Neural crest cell (in vitro differentiated cells): Measurements from ENCODE around the gene FLYWCH2. TPM values are rescaled to one million over a fixed set of nuclear protein-coding genes. Genes with fewer than 3 reads are reported as not detected.

Experiments
- DNase-seq: peaks from one replicate; pipeline ENCODE4 v3.0.0; 2021; ENCODE audit warnings: low read depth, mixed read lengths, low spot score
- H3K27ac Mint-ChIP-seq: one replicate; pipeline ENCODE4 v1.8.0; 2021; ENCODE audit warnings: mild to moderate bottlenecking, mixed read lengths; ENCODE audit not compliant: unreplicated experiment
- H3K27me3 Mint-ChIP-seq: 2 replicates; pipeline ENCODE4 v1.8.0; 2021; ENCODE audit warnings: low read depth, mild to moderate bottlenecking, mixed read lengths
- H3K36me3 Mint-ChIP-seq: 2 replicates; pipeline ENCODE4 v1.8.0; 2021; ENCODE audit warnings: low read depth, mild to moderate bottlenecking, mixed read lengths
- H3K4me1 Mint-ChIP-seq: 2 replicates; pipeline ENCODE4 v1.8.0; 2021; ENCODE audit warnings: mixed read lengths
- H3K4me3 Mint-ChIP-seq: one replicate; pipeline ENCODE4 v1.8.0; 2021; ENCODE audit warnings: mild to moderate bottlenecking, mixed read lengths
- H3K9me3 Mint-ChIP-seq: 2 replicates; pipeline ENCODE4 v1.8.0; 2021; ENCODE audit warnings: mixed read lengths
- total RNA-seq: library from RNA; stranded (reverse); gene quantifications from 2 replicates; pipeline ENCODE4 v1.2.1, GENCODE V29; 2021
- TF ChIP-seq, protein P1 (sequence below): fragments of 200-600 bp; sonication (generic); conservative IDR thresholded peaks from 2 replicates; pipeline ENCODE4 v1.5.0; 2021; ENCODE audit warnings: antibody characterized with exemption, mild to moderate bottlenecking

Gene FLYWCH2
- total RNA-seq, 1 donor from 2014 or later = 32.3 TPM

DNA sequence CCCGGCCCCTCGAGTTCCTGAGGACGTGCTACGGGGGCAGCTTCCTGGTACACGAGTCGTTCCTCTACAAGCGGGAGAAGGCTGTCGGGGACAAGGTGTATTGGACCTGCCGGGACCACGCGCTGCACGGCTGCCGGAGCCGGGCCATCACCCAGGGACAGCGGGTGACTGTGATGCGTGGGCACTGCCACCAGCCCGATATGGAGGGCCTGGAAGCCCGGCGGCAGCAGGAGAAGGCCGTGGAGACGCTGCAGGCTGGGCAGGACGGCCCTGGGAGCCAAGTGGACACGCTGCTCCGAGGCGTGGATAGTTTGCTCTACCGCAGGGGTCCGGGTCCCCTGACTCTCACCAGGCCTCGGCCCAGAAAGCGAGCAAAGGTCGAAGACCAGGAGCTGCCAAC lies 50.1 kb downstream of the FLYWCH2 start:
- H3K27me3 Mint-ChIP-seq = no peaks in the 10 kb centered on the region

DNA sequence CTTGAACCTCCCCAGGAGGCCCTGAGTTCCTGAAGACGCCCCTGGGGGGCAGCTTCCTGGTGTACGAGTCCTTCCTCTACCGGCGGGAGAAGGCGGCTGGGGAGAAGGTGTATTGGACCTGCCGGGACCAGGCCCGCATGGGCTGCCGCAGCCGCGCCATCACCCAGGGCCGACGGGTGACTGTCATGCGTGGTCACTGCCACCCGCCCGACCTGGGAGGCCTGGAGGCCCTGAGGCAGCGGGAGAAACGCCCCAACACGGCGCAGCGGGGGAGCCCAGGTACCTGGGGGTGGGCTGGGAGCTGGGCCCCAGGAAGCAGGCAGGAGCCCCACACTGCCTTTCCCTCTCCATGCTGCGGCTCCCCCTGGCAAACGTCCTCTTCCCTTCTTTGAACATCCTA lies 50.7 kb downstream of the FLYWCH2 start:
- Mint-ChIP-seq H3K9me3 (no peaks in the 10 kb centered on the region), H3K4me1 (no peaks in the 10 kb centered on the region), H3K4me3 (no peak overlapping the region), H3K27me3 (no peaks in the 10 kb centered on the region), H3K36me3 (no peaks in the 10 kb centered on the region), H3K27ac (no peak overlapping the region)
- DNase-seq = no peak
- TF ChIP-seq, protein P1, sequence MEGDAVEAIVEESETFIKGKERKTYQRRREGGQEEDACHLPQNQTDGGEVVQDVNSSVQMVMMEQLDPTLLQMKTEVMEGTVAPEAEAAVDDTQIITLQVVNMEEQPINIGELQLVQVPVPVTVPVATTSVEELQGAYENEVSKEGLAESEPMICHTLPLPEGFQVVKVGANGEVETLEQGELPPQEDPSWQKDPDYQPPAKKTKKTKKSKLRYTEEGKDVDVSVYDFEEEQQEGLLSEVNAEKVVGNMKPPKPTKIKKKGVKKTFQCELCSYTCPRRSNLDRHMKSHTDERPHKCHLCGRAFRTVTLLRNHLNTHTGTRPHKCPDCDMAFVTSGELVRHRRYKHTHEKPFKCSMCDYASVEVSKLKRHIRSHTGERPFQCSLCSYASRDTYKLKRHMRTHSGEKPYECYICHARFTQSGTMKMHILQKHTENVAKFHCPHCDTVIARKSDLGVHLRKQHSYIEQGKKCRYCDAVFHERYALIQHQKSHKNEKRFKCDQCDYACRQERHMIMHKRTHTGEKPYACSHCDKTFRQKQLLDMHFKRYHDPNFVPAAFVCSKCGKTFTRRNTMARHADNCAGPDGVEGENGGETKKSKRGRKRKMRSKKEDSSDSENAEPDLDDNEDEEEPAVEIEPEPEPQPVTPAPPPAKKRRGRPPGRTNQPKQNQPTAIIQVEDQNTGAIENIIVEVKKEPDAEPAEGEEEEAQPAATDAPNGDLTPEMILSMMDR = no peak

More for the DNA sequence above, 50.1 kb downstream of the FLYWCH2 start:
- no peaks in the 10 kb centered on the region for H3K4me1 Mint-ChIP-seq
- no peak for DNase-seq
- H3K36me3 Mint-ChIP-seq = no peaks in the 10 kb centered on the region
- H3K9me3 Mint-ChIP-seq = no peaks in the 10 kb centered on the region
- TF ChIP-seq, protein P1 = no peak
- H3K4me3 Mint-ChIP-seq = no peak overlapping the region
- no peak overlapping the region for H3K27ac Mint-ChIP-seq

DNA sequence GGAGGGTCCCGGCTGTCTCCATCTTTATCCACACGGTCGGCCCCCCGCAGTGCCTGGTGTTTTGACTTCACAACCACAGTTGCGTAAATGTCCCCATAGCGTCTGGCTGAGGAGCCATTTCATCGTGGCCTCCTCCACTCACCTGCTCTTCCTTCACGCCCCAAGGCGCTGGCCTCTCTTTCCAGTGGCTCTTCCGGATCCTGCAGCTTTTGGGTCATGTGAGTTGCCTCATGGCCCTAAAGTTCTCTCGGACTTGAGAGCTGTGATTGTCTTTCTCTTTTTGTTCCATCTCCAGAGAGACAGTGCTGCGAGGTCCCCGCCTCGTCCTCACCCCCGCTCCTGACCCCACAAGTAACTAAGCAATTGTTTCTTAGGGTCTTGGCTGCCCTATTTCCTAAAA lies 51.4 kb downstream of the FLYWCH2 start:
- DNase-seq = no peak
- Mint-ChIP-seq H3K9me3 (no peaks in the 10 kb centered on the region), H3K27ac (no peak overlapping the region), H3K27me3 (no peaks in the 10 kb centered on the region), H3K4me1 (no peaks in the 10 kb centered on the region), H3K36me3 (no peaks in the 10 kb centered on the region), H3K4me3 (no peak overlapping the region)
- TF ChIP-seq, protein P1 = no peak

DNA sequence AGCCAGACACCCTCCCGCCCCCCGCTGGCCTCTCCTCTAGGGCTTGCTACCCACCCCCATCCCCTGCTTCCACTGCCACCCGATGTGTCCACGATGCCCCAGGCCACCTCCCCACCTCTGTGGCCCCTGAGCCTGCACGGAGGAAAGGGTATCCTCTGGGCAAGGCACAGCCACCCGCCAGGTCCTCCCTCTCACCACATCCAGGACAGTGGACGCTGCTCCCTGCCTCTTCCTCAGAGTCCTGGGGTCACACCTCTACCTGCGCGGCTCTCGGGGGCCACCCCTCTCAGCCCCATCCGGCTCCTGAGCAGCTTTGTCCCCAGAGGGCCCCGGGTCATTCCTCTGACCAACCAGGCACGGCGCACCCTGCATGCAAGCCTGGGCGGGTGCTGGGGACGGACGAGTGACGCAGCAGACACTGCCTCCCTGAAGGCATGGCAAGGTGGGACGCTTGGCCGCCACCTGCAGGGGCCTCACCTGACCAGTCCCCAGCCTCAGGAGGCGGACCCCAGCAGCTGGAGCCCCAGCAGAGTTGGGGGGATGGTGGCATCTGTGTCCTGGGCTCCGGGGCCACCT lies 53.5 kb downstream of the FLYWCH2 start:
- no peaks in the 10 kb centered on the region for H3K27me3 Mint-ChIP-seq
- TF ChIP-seq, protein P1 = no peak
- DNase-seq = no peak
- H3K27ac Mint-ChIP-seq = no peak overlapping the region
- H3K4me3 Mint-ChIP-seq = no peak overlapping the region
- H3K36me3 Mint-ChIP-seq = no peaks in the 10 kb centered on the region
- H3K4me1 Mint-ChIP-seq = no peaks in the 10 kb centered on the region
- H3K9me3 Mint-ChIP-seq = no peaks in the 10 kb centered on the region

DNA sequence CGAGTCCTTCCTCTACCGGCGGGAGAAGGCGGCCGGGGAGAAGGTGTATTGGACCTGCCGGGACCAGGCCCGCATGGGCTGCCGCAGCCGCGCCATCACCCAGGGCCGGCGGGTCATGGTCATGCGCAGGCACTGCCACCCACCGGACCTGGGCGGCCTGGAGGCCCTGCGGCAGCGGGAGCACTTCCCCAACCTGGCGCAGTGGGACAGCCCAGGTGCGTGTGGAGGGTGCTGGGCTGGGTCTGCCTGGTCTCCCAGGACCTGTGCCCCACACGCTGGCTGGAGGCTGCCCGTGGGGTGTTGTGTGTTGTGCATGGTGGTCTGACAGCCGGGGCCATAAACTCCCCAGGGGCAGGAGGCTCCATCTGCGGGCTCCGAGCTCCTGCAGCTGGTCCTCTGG lies 54.2 kb downstream of the FLYWCH2 start:
- TF ChIP-seq, protein P1 = no peak
- no peak for DNase-seq
- Mint-ChIP-seq H3K9me3 (no peaks in the 10 kb centered on the region), H3K27me3 (no peaks in the 10 kb centered on the region), H3K4me1 (no peaks in the 10 kb centered on the region), H3K36me3 (no peaks in the 10 kb centered on the region), H3K4me3 (no peak overlapping the region), H3K27ac (no peak overlapping the region)
